Stomach (tissue), 9 donors: Measurements from ENCODE around the gene KCNV2. TPM values are rescaled to one million over a fixed set of nuclear protein-coding genes. Genes with fewer than 3 reads are reported as not detected.

Experiments
- DNase-seq, 2 donors: peaks; one replicate each; pipeline versions ENCODE4 v3.0.0 to v3.0.0-alpha.2; 2013 to 2019
- H3K27ac ChIP-seq, 5 donors: fragments of 200-600 bp in 4 of 5; sonication (generic) in 4 of 5; one replicate each; pipeline ENCODE4 v1.5.1; 2013 to 2019; ENCODE audit warnings: mild to moderate bottlenecking in 1 of 5, moderate library complexity in 1 of 5
- H3K27me3 ChIP-seq, 3 donors: fragments of 200-600 bp; sonication (generic); one replicate each; pipeline ENCODE4 v1.5.1; 2017 to 2019; ENCODE audit warnings: mixed run types in 1 of 3
- H3K36me3 ChIP-seq, 4 donors: fragments of 200-600 bp; sonication (generic); 1 replicate in 3 of 4; 2 replicates in 1 of 4; pipeline ENCODE4 v1.5.1; 2016 to 2019
- H3K4me1 ChIP-seq, 4 donors: fragments of 200-600 bp; sonication (generic); one replicate each; pipeline ENCODE4 v1.5.1; 2016 to 2019
- H3K4me3 ChIP-seq, 4 donors: fragments of 200-600 bp; sonication (generic) in 3 of 4; one replicate each; pipeline ENCODE4 v1.5.1; 2016 to 2019; ENCODE audit warnings: mild to moderate bottlenecking in 1 of 4
- H3K9me3 ChIP-seq, 4 donors: fragments of 200-600 bp; sonication (generic); one replicate each; pipeline ENCODE4 v1.5.1; 2016 to 2019
- EP300 ChIP-seq: sonication (generic); formaldehyde crosslinking; IDR thresholded peaks from one replicate; pipeline ENCODE4 v1.6.1; 2017; ENCODE audit warnings: antibody characterized with exemption
- POLR2A ChIP-seq, 4 donors: fragments of 450-650 bp; IDR thresholded peaks; one replicate each; pipeline ENCODE4 v1.6.1; 2016; ENCODE audit warnings: antibody characterized with exemption in 4 of 4, control low read depth in 2 of 4, mild to moderate bottlenecking in 1 of 4, moderate library complexity in 1 of 4
- POLR2AphosphoS5 ChIP-seq, 3 donors: sonication (generic); formaldehyde crosslinking; IDR thresholded peaks; one replicate each; pipeline ENCODE4 v1.6.1; 2016; ENCODE audit warnings: antibody characterized with exemption in 3 of 3
- WGBS, 5 donors: extraction: QIAGEN DNeasy Blood & Tissue Kit in 3 of 5; methylation state at CpG; one replicate each; pipeline versions ENCODE4 v1.1.5 to v1.1.7; 2013 to 2018; 5-methylcytosine and 5-hydroxymethylcytosine counted together
- intact Hi-C: fragments of 100-400 bp; cut with DNase I; formaldehyde crosslinking; loops from one replicate; pipeline ENCODE4 v1.15.1; 2023; ENCODE audit warnings: low total_unique reads
- polyA plus RNA-seq, 3 donors: library from polyadenylated mRNA; stranded (reverse); fragments of 200-250 nt; gene quantifications; one replicate each; pipeline ENCODE4 v1.2.3, GENCODE V29; 2013
- total RNA-seq, 5 donors: library from RNA; depleted of rRNA; stranded (reverse); fragments of >200 nt; gene quantifications; one replicate each; pipeline versions ENCODE4 v1.1.0 to v1.2.3, GENCODE V29; 2014 to 2016
- TF ChIP-seq, protein P1 (sequence below), 7 experiments: fragments of 450-650 bp in 4 of 7; fragments of 200-600 bp in 3 of 7; sonication (generic) in 3 of 7; IDR thresholded peaks; one replicate each; pipeline ENCODE4 v1.5.1; 2016 to 2019; ENCODE audit warnings: antibody characterized with exemption in 7 of 7, control low read depth in 2 of 7, mild to moderate bottlenecking in 1 of 7
- donor health status: healthy with polysubstance abuse.
- donor health status: Bipolar disorder and iron deficiency.
- donor health status: healthy.

Gene KCNV2
- total and polyA plus RNA-seq, 8 donors = not detected

DNA sequence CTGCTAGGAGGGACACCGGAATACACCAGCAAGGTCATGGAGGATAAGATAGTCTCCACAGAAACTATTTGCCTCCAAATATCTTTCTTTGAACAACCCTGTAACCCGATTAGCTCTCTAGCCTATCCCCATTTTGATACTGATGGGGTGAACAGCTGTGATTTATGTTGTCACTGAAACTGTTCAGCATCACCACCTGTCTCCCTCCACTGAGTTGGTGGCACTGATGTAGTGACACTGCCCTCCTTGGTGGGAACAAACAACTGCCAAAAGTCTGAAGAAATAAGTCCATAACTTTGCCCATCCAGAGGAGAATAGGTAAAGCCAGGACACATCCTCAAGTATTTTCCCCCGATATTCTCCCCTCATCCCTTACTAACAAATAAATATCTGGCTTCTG lies 24.3 kb upstream of the KCNV2 start:
- DNase-seq = no peak
- H3K36me3 ChIP-seq = no peaks in the 10 kb centered on the region
- no peak overlapping the region for H3K4me3 ChIP-seq
- H3K4me1 ChIP-seq = no peaks in the 10 kb centered on the region
- 88 to 94% (median 91%) methylated on average over 3 of the region's 3 CpGs for WGBS, 5 donors
- no peaks in the 10 kb centered on the region for H3K9me3 ChIP-seq
- H3K27ac ChIP-seq = no peak overlapping the region
- TF ChIP-seq, protein P1, sequence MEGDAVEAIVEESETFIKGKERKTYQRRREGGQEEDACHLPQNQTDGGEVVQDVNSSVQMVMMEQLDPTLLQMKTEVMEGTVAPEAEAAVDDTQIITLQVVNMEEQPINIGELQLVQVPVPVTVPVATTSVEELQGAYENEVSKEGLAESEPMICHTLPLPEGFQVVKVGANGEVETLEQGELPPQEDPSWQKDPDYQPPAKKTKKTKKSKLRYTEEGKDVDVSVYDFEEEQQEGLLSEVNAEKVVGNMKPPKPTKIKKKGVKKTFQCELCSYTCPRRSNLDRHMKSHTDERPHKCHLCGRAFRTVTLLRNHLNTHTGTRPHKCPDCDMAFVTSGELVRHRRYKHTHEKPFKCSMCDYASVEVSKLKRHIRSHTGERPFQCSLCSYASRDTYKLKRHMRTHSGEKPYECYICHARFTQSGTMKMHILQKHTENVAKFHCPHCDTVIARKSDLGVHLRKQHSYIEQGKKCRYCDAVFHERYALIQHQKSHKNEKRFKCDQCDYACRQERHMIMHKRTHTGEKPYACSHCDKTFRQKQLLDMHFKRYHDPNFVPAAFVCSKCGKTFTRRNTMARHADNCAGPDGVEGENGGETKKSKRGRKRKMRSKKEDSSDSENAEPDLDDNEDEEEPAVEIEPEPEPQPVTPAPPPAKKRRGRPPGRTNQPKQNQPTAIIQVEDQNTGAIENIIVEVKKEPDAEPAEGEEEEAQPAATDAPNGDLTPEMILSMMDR (IDR thresholded peaks at IDR 0.05) = no peak
- no peak for TF ChIP-seq EP300
- TF ChIP-seq POLR2AphosphoS5 (IDR thresholded peaks at IDR 0.05) = no peak
- intact Hi-C loops = no loop called here
- no peaks in the 10 kb centered on the region for H3K27me3 ChIP-seq

DNA sequence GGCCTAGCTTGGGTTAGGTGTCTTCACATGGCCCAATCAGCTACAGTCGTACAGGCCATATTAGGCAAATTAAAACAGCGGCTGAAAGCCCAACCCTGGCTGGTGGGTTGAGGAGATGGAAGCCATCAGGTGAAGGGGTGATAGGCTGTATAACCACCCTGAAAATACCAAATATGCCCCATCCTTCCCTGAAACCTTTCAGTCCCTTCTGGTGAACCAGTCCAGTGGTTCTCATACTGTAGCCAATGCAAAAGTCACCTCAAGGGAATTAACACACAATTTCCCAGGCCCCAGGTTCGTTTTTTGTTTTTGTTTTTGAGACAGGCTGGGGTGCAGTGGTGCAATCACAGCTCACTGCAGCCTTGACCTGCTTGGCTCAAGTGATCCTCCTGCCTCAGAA lies 19.8 kb upstream of the KCNV2 start:
- 73 to 93% (median 88%) methylated on average over 3 of the region's 3 CpGs for WGBS, 5 donors

DNA sequence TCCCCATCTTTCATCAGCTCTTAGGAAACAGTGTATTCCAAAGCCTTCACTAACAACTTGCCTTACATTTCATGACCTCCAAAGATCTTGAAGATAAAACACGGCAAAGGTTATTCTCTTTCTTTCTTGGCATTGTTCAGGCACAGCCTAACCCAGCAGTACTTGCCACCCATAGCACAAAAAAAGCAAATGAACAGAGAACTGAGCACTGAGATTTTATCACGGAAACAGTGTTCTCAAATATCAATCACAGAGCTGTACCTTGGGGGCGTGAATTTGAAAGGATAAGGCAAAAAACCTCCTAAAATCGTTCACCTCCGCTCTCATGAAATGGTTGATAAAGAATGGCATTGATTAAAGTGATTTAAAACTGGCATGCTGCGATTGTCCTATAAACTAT lies 16.9 kb upstream of the KCNV2 start:
- 65 to 77% (median 70%) methylated on average over 6 of the region's 6 CpGs for WGBS, 5 donors
- no peaks in the 10 kb centered on the region for H3K4me1 ChIP-seq
- H3K9me3 ChIP-seq = no peaks in the 10 kb centered on the region
- H3K36me3 ChIP-seq = no peaks in the 10 kb centered on the region
- no peak for DNase-seq
- TF ChIP-seq POLR2AphosphoS5 (IDR thresholded peaks at IDR 0.05) (no peak), POLR2A (IDR thresholded peaks at IDR 0.05) (no peak), EP300 (no peak)
- TF ChIP-seq, protein P1 (IDR thresholded peaks at IDR 0.05) = no peak
- H3K27me3 ChIP-seq = no peaks in the 10 kb centered on the region
- no peak overlapping the region for H3K4me3 ChIP-seq
- intact Hi-C loops = no loop called here
- H3K27ac ChIP-seq = no peak overlapping the region

More for the DNA sequence above, 19.8 kb upstream of the KCNV2 start:
- H3K27ac ChIP-seq = no peak overlapping the region
- no peak overlapping the region for H3K4me3 ChIP-seq
- H3K4me1 ChIP-seq = no peaks in the 10 kb centered on the region
- TF ChIP-seq POLR2AphosphoS5 (IDR thresholded peaks at IDR 0.05) (no peak), POLR2A (IDR thresholded peaks at IDR 0.05) (no peak), EP300 (no peak)
- TF ChIP-seq, protein P1 (IDR thresholded peaks at IDR 0.05) = no peak
- H3K9me3 ChIP-seq = no peaks in the 10 kb centered on the region
- intact Hi-C loops = no loop called here
- DNase-seq = no peak
- no peaks in the 10 kb centered on the region for H3K27me3 ChIP-seq
- H3K36me3 ChIP-seq = no peaks in the 10 kb centered on the region

DNA sequence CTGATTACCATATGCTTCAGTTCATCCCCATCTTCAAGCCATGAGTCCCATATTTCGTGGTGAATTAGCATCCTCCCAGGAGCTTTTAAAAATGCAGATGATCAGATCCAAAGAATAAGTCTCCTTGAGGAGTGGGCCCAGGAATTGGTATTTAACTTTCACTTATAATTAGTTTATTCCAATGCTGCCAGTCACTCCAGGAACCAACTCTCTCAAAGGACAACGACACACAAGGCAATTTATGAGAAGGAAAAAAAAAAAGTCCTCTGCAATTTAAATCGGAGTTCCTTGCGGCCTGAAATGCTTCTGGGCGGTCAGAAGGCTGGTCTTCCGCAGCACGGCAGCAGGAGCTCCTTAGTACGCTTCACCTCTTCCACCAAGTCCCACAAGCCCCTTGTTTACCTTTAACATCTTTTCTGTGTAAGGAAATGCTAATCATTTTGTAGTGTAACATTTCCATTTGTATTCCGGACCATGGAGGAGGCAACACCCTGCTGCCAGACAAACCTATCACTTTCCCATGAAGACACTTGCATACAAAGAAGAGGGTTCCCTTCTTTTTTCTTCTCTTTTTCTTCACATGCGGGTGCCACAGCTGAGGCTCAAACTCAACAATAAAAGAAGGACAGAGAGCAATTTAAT lies 16.3 kb upstream of the KCNV2 start:
- no peaks in the 10 kb centered on the region for H3K27me3 ChIP-seq
- TF ChIP-seq POLR2AphosphoS5 (IDR thresholded peaks at IDR 0.05) (no peak), EP300 (no peak), POLR2A (IDR thresholded peaks at IDR 0.05) (no peak)
- TF ChIP-seq, protein P1 (IDR thresholded peaks at IDR 0.05) = no peak
- H3K4me3 ChIP-seq = no peak overlapping the region
- intact Hi-C loops = no loop called here
- H3K27ac ChIP-seq = no peak overlapping the region
- no peak for DNase-seq
- H3K9me3 ChIP-seq = no peaks in the 10 kb centered on the region
- no peaks in the 10 kb centered on the region for H3K36me3 ChIP-seq
- 75 to 88% (median 87%) methylated on average over 10 of the region's 10 CpGs for WGBS, 5 donors
- H3K4me1 ChIP-seq = no peaks in the 10 kb centered on the region
